NCI-H128 (cell line): Measurements from ENCODE around the gene PAPPA2.

Experiments used
- DNase-seq: peaks from one replicate; lab custom pipeline; 2025; ENCODE audit not compliant: unreplicated experiment; lab: John Stamatoyannopoulos, UW

The PAPPA2 gene

GRCh38 chr1:176849281-176849680, 386.3 kb downstream of the PAPPA2 start:
- DNase-seq, result no peak

DNA sequence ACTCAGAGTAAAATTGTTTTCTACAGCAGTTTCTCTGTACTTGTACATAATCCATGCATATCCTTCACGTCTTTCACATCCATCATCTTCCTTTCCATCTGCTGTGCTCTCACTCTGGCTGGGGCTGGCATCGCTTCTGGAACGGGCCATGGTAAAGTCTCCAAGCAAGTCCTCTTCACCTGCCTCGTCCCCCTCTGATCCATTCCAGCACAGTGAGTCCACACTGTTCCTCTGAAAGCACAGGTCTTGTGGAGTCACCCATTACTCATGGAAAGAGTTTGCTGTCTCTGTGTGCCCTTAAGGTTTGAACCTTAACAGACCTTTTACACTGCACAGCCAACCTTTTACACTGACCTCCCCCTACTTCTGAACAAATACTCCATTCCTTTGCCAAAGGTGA, 387.9 kb downstream of the PAPPA2 start:
- no peak for DNase-seq

- DNase-seq, result no peak
Observed at GRCh38 chr1:176852124-176852523, 389.1 kb downstream of the PAPPA2 start.

- DNase-seq, result no peak
Observed at GRCh38 chr1:176853503-176853902, 390.5 kb downstream of the PAPPA2 start.

- DNase-seq, result no peak
Observed at GRCh38 chr1:176854121-176854520, 391.1 kb downstream of the PAPPA2 start.

DNA sequence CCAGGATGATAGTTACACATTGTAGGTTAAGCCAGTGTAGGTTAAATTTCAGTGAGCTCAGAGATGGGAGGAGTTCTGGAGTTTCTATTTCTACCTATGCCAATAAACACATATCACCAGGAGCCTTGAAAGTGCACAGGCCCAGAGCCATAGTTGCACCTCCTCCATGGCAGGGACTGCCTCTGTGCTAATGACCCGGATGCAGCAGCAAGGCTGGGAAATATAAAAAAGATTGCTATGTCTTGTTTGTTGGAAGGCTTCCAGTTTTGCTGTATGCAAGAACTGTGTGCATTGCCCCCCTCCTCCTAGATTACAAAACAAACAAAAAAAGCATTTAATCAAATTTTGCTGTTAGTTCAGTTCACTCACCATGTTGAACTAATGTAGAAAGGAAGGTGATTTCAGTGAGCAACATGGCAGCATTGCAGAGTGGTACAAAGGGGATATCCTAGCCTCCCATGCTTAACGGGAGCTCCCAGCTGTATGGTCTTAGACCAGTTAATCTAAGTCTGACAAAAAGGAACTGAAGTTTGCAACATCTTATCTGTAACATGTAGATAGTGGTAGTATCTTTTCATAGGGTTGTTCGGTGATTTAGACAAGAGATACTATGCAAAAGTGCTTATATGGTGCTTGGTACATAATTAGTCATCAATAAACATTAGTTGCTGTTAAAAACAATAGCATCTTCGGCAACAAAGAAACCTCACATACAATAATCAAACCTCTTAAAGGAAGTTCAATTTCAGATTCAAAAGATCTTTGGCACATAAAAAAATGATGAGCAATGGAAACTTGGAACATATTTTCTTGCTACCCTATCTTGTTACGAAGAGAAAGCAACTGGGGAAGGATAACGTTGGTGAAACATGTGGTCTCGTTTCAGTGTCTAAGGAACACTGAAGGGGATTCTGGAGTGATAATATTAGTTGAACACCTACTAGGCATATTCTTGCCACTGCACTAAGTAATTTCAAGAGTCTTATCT, 392.1 kb downstream of the PAPPA2 start:
- no peak for DNase-seq

DNA sequence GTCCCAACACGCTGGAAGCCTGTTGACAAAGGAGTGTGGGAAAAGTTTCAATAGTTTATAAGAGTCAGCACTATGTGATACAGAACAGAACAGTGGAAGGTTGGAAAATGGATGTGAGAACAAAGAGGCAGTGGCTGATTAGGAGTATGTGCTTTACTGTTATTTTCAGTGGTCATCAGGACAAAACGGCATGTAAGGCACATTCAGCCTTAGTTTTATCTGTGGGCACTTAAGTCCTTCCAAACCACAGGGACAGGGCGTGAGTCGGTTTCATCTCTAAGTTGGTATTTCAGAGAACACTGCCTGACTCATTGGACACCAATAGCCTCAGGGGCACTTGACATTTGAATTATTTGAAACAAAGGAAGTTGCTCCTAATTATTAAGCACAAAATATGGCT, 394.7 kb downstream of the PAPPA2 start:
- DNase-seq, result no peak

DNA sequence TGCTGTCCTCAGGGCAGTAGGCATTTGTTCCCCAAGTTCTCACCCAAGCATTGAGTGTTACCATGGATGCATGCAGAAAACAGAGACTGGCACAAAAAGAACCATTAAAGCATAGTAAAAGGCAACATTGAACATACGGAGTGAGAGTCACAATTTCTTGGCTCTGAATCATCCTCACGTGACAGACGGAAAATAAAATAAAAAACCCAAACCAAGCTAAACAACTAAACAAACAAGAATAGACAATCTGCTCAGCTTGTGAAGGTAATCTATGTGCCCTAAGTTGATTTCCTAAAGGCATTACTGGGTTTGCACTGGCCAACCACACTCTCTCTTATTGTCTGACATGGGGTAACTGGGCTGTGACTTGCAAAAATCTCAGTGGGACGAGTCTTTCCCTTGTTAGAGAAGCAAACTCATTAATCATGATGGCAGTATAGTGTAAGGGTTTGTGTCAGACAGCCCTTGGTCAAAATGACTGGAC, 395.5 kb downstream of the PAPPA2 start:
- no peak for DNase-seq

- DNase-seq, result no peak
Observed at GRCh38 chr1:176863613-176864012, 400.6 kb downstream of the PAPPA2 start.

DNA sequence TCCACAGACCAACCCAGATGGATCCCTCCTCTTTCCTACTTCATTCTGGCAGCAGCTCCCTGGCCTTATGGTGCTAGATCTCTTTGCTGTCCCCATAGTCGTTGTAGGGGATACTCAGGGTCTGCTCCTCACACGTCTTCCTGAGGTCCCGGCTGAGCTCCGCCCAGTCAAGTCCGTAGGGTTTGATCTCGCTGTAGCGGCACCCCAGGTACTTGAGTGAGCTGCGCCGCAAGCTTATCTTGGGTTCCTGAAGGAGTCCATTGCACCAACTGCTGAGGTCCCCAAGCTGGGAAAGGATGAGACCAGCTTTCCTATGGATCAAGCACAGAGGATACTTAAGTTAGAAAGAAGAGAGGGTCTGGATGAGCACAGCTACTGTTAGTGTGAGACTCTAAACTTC, 401.2 kb downstream of the PAPPA2 start:
- DNase-seq, result no peak

- no peak for DNase-seq
Observed at GRCh38 chr1:176866011-176866714, 403.2 kb downstream of the PAPPA2 start.

- DNase-seq, result no peak
Observed at GRCh38 chr1:176869577-176869976, 406.6 kb downstream of the PAPPA2 start.

- DNase-seq, result no peak
Observed at GRCh38 chr1:176876966-176877515, 414.1 kb downstream of the PAPPA2 start.

- DNase-seq, result no peak
Observed at GRCh38 chr1:176877557-176877956, 414.6 kb downstream of the PAPPA2 start.

- DNase-seq, result no peak
Observed at GRCh38 chr1:176878750-176879536, 416.0 kb downstream of the PAPPA2 start.

DNA sequence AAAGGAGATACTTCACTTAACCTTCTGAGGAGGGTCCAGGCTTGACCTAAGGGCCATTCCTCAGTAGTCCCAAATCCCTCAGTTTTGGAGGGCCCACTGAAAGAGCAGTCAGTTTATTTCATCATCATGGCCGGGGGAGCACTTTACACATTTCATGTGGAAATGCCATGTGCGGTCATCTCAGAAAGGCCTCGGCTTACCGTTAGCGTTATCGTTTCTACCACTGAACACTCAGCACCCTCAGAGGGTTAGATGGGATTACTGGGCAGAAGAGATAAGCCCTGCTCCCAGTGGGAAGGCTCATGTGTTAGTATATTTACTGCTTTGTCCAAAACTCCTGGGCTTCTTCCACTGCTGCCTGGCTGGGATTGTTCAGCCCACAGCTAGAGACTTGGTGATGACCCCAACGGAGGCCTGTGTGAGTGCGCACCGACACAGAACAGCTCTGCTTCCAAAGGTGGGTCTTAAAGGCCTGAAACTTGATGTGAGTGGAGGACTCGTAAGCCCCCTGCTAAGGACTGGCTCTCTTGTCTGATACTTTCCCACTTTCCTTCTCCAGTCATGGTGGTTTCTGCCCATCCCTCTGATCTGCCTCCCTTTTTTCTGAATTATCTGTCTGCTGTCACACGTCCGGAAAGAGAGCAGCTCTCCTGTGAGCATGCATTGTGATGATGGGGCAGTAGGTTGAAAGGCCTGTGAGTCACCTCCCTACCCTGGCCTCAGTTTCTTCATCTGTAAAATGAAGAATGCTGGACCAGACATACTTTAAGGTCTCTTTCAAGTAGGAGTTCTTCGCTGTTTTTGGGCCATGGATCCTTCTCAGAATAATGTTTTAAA, 417.0 kb downstream of the PAPPA2 start:
- DNase-seq, result no peak

DNA sequence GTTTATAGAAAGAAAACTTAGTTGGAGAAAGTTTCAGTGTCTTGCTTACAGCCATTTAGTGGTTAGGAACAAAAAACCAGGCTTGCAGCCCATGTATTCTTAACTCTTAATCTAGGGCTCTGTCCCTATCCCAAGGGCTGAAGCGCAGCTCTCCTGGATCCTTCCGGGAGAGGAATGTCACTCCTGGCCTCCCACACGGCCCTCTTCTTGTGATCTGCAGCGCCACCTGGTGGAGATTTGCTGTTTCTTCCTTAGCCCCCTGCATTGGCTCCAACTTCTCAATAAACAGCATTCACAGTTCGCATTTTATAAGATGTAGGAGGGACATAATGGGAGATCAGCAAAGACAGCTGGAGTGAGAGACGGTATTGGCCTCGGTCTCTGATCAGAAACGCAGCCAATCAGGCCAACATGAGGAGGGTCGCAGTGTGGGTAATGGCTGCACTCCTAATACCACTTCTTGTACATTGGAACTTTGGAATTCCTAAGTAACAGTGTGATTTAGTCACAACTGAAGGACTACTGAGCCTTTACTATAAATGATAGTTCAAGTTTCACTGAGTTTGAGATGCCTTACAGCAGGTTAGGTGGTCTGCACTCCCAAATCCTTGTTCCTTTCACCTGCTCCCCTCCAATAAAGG, 418.1 kb downstream of the PAPPA2 start:
- peak; percentile 57 for DNase-seq

DNA sequence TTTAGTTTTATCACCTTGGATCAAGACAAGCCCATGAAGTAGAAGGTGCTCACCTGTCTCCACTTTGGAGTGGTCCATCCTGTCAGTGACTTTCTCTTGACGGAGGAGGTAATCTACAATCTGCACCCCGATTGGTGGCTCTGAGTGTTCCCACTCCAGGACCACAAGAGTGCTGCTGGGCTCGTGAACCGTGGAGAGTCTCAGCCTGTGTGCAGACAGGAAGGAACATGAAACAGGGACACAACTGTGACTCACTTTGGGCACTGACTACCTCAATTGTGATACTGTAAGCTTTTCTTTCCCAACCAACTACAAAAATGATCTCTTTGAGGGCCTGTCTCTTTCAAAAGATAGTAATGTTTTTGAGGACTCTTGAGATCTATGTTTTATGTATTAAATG, 421.3 kb downstream of the PAPPA2 start:
- DNase-seq, result no peak

DNA sequence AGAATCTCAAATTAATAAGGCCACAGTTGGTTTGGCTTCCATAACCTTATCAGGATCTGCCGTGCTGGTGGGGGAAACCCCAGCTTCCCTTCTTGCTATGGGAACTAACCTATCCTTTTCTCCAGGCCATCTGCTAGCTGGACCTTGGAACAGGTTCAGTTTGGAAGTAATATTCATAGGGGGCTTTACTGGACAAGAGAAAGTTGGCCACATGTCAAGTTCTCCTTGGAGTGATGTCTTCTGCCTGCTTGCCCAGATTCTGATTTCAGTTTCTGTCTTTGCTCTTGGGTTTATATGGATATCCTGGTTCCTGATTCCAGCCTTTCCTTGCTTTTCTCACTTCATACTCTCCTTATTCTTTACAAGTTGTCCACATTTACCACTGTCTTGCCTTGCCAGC, 421.9 kb downstream of the PAPPA2 start:
- DNase-seq, result no peak

- no peak for DNase-seq
Observed at GRCh38 chr1:176885341-176885740, 422.4 kb downstream of the PAPPA2 start.
